Ectodermal cell (in vitro differentiated cells): Measurements from ENCODE around the gene ACRV1. TPM values are rescaled to one million over a fixed set of nuclear protein-coding genes. Genes with fewer than 3 reads are reported as not detected.
"Not testable (repeated sequence)": the region's sequence is repeated elsewhere in the genome, so short reads cannot be mapped to it uniquely, and the experiment has no call there.

Experiments
- H3K27ac ChIP-seq: 2 replicates; pipeline ENCODE4 v1.7.0; 2013; ENCODE audit warnings: mild to moderate bottlenecking, low read depth, low read length; ENCODE audit not compliant: insufficient read depth, poor library complexity, severe bottlenecking
- H3K27me3 ChIP-seq: 2 replicates; pipeline ENCODE4 v1.7.0; 2013; ENCODE audit warnings: mild to moderate bottlenecking, low read length; ENCODE audit not compliant: insufficient read depth, control insufficient read depth, poor library complexity, severe bottlenecking
- H3K36me3 ChIP-seq: one replicate; pipeline ENCODE4 v1.7.0; 2013; ENCODE audit warnings: low read length; ENCODE audit not compliant: control insufficient read depth, insufficient read depth
- H3K4me1 ChIP-seq: one replicate; pipeline ENCODE4 v1.7.0; 2013; ENCODE audit warnings: low read length; ENCODE audit not compliant: control insufficient read depth, insufficient read depth
- H3K4me3 ChIP-seq: 2 replicates; pipeline ENCODE4 v1.7.0; 2013; ENCODE audit warnings: low read depth, low read length, control low read depth; ENCODE audit not compliant: insufficient read depth
- H3K9me3 ChIP-seq: 2 replicates; pipeline ENCODE4 v1.7.0; 2013; ENCODE audit warnings: mild to moderate bottlenecking, low read length, moderate library complexity; ENCODE audit not compliant: control insufficient read depth
- WGBS, 2 experiments: methylation state at CpG; one replicate each; pipeline ENCODE4 v1.1.7; 2013; ENCODE audit warnings: missing lambda C conversion rate in 2 of 2; 5-methylcytosine and 5-hydroxymethylcytosine counted together
- polyA plus RNA-seq, 4 experiments: library from polyadenylated mRNA; stranded (reverse); fragments of 50-300 nt; gene quantifications; one replicate each; pipeline ENCODE4 v1.2.3, GENCODE V29; 2013

The ACRV1 gene, protein sequence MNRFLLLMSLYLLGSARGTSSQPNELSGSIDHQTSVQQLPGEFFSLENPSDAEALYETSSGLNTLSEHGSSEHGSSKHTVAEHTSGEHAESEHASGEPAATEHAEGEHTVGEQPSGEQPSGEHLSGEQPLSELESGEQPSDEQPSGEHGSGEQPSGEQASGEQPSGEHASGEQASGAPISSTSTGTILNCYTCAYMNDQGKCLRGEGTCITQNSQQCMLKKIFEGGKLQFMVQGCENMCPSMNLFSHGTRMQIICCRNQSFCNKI
- not detected for polyA plus RNA-seq (2013, experiment 1 of 4)
- not detected for polyA plus RNA-seq (2013, experiment 2 of 4)
- not detected for polyA plus RNA-seq (2013, experiment 3 of 4)
- polyA plus RNA-seq (2013, experiment 4 of 4): not detected

- 97 to 100% methylated on average over 1 of the region's 1 CpG for WGBS, 2 experiments
- H3K27ac ChIP-seq: no peak within 1 kb of the TSS
- H3K36me3 ChIP-seq: peaks cover 25% of the 10 kb centered on the region
- H3K4me3 ChIP-seq: no peak within 1 kb of the TSS
- no peaks in the 10 kb centered on the region for H3K4me1 ChIP-seq
- no peaks in the 10 kb centered on the region for H3K9me3 ChIP-seq
- H3K27me3 ChIP-seq: no peaks in the 10 kb centered on the region
These were observed at the start of gene ACRV1 for GRCh38 chr11:125680747-125681146. Gene ACRV1, minus strand, starts transcription at chr11:125680847. Its CDS starts 67 bp downstream, at chr11:125680780.

GRCh38 chr11:125728969-125729368 is 48.3 kb upstream of the ACRV1 start:
- no peak overlapping the region for H3K27ac ChIP-seq
- WGBS, 2 experiments: 88 to 89% methylated on average over 3 of the region's 3 CpGs
- H3K4me1 ChIP-seq: no peaks in the 10 kb centered on the region
- H3K9me3 ChIP-seq: no peaks in the 10 kb centered on the region
- H3K4me3 ChIP-seq: no peak overlapping the region
- H3K27me3 ChIP-seq: no peaks in the 10 kb centered on the region
- no peaks in the 10 kb centered on the region for H3K36me3 ChIP-seq

GRCh38 chr11:125724125-125724524 is 43.5 kb upstream of the ACRV1 start:
- Histone ChIP-seq H3K36me3 (no peaks in the 10 kb centered on the region), H3K4me1 (no peaks in the 10 kb centered on the region), H3K27ac (no peak overlapping the region), H3K9me3 (no peaks in the 10 kb centered on the region), H3K4me3 (no peak overlapping the region), H3K27me3 (no peaks in the 10 kb centered on the region)
- WGBS, 2 experiments: 67 to 80% methylated on average over 1 of the region's 1 CpG

DNA sequence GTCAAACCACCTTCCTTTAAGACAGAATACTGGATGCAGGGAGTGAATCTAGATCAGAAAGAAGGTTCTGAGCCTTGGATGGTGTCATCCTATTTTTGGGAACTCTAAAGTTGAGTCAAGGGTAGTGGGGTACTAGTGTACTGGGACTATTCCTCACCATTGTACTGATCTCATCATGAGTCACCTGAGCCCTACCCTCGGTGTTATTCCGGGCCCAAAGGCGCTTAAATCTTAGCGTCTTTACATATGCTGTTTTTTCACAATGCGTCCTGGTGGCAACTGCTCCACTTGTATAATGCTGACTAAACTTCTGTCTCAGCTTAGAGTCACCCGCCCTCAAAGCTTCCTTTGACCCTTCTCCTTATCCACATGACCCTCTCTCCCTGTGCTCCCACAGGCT is 40.1 kb upstream of the ACRV1 start:
- no peaks in the 10 kb centered on the region for H3K27me3 ChIP-seq
- no peak overlapping the region for H3K27ac ChIP-seq
- no peak overlapping the region for H3K4me3 ChIP-seq
- H3K9me3 ChIP-seq: no peaks in the 10 kb centered on the region
- no peaks in the 10 kb centered on the region for H3K4me1 ChIP-seq
- 91 to 92% methylated on average over 6 of the region's 6 CpGs for WGBS, 2 experiments
- H3K36me3 ChIP-seq: no peaks in the 10 kb centered on the region

DNA sequence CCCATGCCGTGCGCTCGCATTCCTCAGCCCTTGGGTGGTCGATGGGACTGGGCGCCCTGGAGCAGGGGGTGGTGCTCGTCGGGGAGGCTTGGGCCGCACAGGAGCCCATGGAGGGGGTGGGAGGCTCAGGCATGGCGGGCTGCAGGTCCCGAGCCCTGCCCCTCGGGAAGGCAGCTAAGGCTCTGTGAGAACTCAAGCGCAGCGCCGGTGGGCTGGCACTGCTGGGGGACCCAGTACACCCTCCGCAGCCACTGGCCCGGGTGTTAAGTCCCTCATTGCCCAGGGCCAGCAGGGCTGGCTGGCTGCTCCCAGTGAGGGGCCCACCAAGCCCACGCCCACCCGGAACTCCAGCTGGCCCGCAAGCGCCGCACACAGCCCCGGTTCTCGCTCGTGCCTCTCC is 24.0 kb upstream of the ACRV1 start:
- not testable (repeated sequence) for H3K4me1 ChIP-seq, H3K36me3 ChIP-seq, H3K27ac ChIP-seq, H3K27me3 ChIP-seq, H3K9me3 ChIP-seq, H3K4me3 ChIP-seq
- 92 to 94% methylated on average over 24 of the region's 24 CpGs for WGBS, 2 experiments

- Histone ChIP-seq H3K4me1 (peaks cover 14% of the 10 kb centered on the region), H3K27ac (no peak overlapping the region), H3K36me3 (no peaks in the 10 kb centered on the region), H3K4me3 (no peak overlapping the region), H3K27me3 (no peaks in the 10 kb centered on the region), H3K9me3 (no peaks in the 10 kb centered on the region)
- 40 to 43% methylated on average over 6 of the region's 6 CpGs for whole genome bisulfite sequencing, 2 experiments
These were observed 21.4 kb upstream of the ACRV1 start for GRCh38 chr11:125701858-125702621.

DNA sequence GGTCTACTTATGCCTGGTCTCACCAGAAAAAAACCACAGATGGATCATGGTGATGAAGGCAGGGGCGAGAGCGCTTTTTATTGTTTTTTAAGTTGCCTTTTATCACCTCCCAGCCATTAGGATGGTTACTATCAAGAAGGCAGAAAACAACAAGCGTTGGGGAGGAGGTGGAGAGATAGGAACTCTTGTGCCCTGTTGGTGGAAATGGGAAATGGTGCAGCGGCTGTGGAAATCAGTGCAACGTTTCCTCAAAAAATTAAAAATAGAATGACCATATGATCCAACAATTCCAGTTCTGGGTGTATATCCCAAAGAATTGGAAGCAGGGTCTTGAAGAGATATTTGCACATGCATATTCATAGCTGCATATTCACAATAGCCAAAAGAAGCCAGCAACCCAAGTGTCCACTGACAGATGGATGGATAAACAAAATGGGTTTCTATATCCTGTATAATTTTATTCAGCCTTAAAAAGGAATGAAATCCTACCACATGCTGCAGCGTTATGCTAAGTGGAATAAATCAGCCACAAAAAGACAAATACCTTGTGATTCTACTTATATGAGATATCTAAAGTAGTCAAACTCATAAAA is 20.5 kb upstream of the ACRV1 start:
- no peak overlapping the region for H3K27ac ChIP-seq

GRCh38 chr11:125694951-125695350 is 14.3 kb upstream of the ACRV1 start:
- Histone ChIP-seq H3K27me3 (no peaks in the 10 kb centered on the region), H3K27ac (no peak overlapping the region), H3K4me1 (peaks cover 5% of the 10 kb centered on the region), H3K4me3 (no peak overlapping the region), H3K9me3 (no peaks in the 10 kb centered on the region), H3K36me3 (no peaks in the 10 kb centered on the region)
- WGBS, 2 experiments: 100% methylated on average over 2 of the region's 2 CpGs

More for the DNA sequence above, 20.5 kb upstream of the ACRV1 start:
- Histone ChIP-seq H3K27me3 (no peaks in the 10 kb centered on the region), H3K4me1 (peaks cover 14% of the 10 kb centered on the region), H3K36me3 (no peaks in the 10 kb centered on the region), H3K4me3 (no peak overlapping the region), H3K9me3 (no peaks in the 10 kb centered on the region)
- 89 to 95% methylated on average over 5 to 6 of the region's 6 CpGs for WGBS, 2 experiments

DNA sequence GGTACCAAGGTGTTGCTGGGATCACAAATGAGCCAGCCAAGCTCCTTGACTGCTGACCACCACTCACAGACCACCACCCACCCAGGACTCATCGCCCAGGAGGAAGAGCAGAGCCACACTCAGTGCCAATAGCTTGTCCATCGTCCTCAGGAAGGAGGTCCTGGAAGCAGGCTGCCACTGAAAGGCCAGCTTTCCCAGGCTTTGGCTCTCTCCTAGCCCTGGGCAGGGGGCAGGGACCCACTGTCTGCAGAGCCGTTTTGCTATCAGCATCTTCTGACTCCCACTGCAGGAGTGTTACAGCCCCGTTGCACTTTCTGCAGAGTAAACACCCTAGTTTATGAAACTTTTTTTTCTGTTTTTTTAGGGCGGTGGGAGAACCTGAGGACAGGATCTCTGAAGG is 12.2 kb upstream of the ACRV1 start:
- H3K27me3 ChIP-seq: no peaks in the 10 kb centered on the region
- H3K9me3 ChIP-seq: no peaks in the 10 kb centered on the region
- H3K4me3 ChIP-seq: no peak overlapping the region
- peaks cover 5% of the 10 kb centered on the region for H3K4me1 ChIP-seq
- no peaks in the 10 kb centered on the region for H3K36me3 ChIP-seq
- 93 to 96% methylated on average over 5 of the region's 5 CpGs for WGBS, 2 experiments
- no peak overlapping the region for H3K27ac ChIP-seq

GRCh38 chr11:125690006-125690405 is 9.4 kb upstream of the ACRV1 start:
- Histone ChIP-seq H3K36me3 (no peaks in the 10 kb centered on the region), H3K4me3 (no peak overlapping the region), H3K27me3 (no peaks in the 10 kb centered on the region), H3K9me3 (no peaks in the 10 kb centered on the region), H3K4me1 (no peaks in the 10 kb centered on the region), H3K27ac (no peak overlapping the region)
- 92 to 99% methylated on average over 2 of the region's 2 CpGs for WGBS, 2 experiments
